Activated CD4-positive, alpha-beta T cell treated with anti-CD3 and anti-CD28 coated beads, Interleukin-2, amount 50 U/mL, for 48 hours (primary cell): Measurements from ENCODE around the gene OR5C1.
A peak's percentile ranks its signal among the peaks of the same experiment; 100 is the strongest.
"Not testable (repeated sequence)": the region's sequence is repeated elsewhere in the genome, so short reads cannot be mapped to it uniquely, and the experiment has no call there.

Source experiments
- DNase-seq, 2 experiments: peaks; one replicate each; pipeline ENCODE4 v3.0.0-alpha.2; 2020

The OR5C1 gene

DNA sequence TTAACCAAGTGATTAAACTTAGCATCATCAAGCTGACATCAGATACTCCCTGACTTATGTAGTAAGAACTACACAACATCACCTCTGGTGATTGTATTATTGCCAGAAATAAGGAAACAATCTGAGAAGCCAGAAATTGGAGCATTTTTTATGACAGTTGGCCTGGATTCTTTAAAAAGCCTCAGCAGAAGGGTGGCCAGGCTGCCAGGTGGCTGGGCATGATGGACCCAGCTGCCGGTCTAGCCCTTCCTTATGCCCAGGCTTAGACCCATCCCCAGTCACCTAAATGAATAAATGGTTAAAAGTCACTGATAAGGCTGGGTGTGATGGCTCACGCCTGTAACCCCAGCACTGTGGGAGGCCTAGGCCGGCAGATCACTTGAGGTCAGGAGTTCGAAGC lies 24.0 kb downstream of the OR5C1 start:
- DNase-seq, result no peak

DNA sequence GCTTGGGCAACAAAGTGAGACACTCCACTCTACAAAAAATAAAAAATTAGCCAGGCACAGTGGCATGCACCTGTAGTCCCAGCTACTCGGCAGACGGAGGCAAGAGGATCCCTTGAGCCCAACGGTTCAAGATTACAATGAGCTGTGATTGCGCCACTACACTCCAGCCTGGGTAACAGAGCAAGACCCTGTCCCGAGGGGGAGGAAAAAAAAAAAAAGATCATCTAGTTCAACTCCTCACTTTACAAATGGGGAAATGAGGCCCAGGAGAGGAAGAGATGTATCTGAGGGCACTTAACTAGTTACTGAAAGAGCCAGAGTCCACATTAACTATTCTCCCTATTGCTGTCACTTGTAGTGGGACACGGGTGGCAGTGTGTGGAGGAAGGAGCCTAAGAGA lies 25.8 kb downstream of the OR5C1 start:
- no peak for DNase-seq

DNA sequence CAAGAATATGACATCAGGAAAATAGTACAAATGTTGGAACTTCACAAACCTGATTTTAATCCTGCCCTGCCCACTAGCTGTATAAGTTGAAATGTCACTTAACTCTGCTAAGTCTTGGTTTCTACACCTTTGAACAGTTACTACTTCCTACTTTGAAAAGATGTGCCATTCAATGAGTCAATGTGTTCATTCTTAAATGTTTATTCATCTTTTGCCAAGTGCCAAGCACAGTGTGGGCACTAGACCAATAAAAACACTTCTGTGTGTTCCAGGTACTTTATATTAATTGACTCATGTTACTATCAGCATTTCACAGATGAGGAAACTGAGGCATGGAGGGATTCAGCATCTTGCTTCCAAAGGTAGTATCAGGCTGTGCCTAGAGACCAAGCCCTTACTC lies 26.8 kb downstream of the OR5C1 start:
- DNase-seq, result no peak

DNA sequence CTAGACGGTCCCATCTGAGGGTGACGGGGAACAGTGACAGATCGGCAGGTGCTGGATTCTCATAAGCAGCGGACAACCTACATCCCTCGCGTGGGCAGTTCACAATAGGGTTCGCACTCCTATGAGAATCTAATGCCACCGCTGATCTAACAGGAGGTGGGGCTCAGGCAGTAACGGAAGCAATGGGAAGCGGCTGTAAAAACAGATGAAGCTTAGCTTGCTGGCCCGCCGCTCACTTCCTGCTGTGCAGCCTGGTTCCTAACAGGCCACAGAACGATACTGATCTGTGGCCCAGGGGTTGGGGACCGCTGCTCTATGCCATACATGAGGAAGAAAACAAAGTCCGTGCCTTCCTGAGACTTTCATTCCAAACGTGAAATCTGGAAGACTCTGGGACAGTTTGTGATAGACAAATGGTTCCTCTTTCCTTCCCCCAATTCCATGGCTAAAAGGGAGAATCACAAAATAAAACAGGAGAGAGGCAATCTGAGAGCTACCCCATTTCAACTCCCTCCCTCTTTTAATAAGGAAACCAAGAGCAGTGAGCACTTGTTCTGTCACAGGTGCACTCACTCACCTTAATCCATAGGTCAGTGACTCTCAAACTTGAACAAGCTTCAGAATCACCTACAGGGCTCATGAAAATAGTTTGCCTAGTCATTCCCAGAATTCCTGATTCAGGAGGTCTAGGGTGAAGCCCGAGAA lies 27.6 kb downstream of the OR5C1 start:
- DNase-seq, result peak; percentile 39 to 53

DNA sequence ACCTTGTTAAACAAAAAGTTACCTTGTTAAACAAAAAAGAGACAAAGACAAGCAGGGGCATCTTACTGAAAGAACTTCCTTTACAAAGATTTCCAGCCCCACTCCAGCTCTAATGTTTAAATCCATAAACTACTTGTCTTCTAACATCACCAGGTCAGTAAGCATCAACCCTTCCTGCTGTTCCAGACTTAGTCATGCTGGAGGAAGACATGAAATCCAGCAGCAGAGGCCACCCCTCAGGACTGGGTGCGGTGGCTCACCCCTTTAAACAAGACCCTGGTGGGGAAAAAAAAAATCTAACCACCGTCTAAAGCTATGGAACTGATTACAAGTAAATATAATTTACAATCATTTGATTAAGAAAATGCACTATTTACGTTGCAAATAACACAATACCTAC lies 30.6 kb downstream of the OR5C1 start:
- no peak for DNase-seq

DNA sequence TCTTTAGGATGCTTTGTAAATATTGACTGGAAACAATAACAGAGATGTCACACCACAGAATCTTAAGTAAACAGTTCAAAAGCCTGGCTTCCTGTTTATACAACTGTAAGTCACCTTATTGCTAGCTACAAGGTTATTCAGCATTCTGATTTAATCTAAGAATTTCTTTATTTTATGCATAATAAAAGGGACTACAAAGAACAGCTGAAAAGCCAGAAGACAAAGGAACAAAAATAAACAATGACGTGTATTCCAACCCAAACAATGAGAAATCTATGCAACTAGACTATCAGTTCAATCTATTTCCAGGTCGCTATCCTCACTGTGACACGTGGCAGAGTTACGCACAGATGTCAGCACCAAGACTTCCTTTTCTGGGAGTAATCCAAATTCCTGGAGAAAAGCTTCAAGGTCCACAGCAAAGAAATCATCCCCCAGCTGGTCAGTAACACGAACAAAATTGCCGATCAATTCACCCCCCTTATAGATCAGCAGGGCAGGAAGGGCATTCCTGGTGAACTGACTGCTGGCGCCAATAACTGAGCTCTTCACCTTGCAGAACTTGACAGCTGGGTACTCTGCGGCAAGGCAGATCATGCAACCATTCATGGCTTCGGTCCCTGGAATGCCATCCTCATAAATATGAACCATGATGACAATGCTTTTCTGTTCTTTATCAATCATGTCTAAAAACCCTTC lies 31.2 kb downstream of the OR5C1 start:
- no peak for DNase-seq

DNA sequence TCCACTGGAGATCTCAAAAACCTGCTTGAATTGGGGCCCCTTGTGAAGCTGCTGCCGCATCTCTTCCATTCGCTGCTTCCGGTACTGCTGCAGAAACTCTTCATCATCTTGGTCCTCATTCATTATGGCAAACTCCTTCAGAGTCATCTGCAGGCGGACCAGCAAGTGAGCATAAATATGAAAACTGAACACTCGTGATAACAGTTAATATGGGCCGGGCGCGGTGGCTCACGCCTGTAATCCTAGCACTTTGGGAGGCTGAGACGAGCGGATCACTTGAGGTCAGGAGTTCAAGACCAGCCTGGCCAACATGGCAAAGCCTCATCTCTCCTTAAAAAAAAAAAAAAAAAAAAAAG lies 31.7 kb downstream of the OR5C1 start:
- no peak for DNase-seq

DNA sequence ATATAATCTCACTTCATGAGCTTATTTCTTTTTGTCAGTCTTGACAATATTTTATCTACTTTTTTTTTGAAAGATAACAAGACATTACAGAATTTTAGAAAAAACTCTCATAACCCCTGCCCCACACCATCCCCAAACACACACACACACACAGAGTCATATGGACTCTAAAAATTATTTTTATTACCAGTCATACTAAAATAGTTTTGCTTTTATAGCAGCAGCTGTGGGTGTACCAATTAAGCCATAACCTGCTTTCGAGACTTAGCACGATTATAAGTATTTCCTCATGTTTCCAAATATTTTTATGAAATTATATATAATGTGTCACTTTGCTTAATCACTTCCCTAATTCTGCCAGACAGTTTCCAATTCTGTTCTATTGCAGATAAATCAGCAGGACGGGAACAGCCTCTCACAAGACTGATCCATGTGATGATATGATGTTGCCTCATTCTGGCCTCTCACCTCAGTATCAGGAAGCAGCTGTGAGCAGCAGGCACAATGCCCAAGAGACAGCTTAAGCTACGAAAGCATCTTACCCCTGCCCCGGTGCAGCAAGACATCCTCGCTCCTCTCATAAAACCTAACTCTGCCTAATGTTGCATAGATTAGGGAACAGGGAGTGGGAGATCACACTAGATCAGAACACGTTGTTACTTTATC lies 32.7 kb downstream of the OR5C1 start:
- no peak for DNase-seq

DNA sequence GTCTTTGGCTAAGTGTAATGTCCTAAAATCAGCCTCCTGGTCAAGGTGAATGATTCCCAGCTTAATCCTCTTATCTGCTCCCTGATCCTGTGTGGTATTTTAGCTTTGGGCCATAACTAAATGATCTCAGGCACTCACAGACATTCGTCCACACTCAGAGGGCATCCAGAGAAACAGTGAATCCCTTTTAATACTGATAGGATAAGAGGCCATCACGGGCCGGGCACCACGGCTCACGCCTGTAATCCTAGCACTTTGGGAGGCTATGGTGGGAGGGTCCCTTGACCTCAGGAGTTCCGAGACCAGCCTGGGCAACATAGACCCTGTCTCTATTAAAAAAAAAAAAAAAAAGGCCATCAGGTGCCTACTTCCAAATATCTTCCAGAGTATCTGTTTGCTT lies 33.3 kb downstream of the OR5C1 start:
- no peak for DNase-seq

DNA sequence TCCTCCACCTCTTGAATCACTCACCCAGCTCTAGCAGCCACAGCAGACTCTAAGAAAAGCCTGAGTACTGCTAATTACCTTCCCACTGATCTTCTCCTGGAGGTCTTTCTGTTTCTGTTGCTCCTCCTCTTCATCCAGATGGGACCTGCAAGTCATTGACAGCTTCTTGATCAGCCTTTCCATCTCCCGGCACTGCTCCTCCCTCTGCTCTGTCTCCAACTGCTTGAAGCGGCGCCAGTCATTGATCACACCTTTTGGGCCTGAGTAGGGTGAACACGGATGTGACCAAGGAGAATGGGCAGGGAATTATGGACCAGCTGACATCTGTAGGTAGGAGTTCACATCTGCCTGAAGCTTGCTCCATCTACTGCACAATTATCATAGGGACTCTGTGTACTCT lies 34.2 kb downstream of the OR5C1 start:
- DNase-seq, result no peak

DNA sequence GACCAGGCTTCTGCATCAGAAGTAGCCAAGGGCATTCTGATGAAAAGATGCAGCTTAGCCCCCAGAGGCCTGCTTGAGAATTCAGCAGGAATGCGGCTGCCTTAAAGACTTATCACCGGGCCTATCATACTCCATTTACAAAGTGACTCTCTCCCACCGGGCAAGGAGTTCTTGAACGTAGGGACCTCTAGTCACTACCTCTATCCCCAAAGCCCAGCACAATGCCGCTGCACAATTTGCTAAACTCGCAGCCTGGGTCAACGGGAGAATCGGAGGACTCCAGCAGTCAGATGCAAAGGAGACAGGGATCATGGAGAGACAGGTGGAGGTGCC lies 39.0 kb downstream of the OR5C1 start:
- DNase-seq, result no peak

DNA sequence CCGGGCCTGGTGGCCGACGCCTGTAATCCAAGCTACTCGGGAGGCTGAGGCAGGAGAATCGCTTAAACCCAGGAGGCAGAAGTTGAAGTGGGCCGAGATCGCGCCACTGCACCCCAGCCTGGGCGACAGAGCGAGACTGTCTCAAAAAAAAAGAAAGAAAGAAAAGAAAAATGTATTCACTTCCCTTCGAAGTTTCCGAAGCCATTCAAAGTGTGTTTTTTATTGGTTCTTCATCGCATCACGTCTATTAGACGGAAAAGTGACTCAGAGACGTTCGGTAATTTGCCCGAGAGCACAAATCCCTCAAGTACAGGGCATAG lies 40.2 kb downstream of the OR5C1 start:
- not testable (repeated sequence) for DNase-seq

DNA sequence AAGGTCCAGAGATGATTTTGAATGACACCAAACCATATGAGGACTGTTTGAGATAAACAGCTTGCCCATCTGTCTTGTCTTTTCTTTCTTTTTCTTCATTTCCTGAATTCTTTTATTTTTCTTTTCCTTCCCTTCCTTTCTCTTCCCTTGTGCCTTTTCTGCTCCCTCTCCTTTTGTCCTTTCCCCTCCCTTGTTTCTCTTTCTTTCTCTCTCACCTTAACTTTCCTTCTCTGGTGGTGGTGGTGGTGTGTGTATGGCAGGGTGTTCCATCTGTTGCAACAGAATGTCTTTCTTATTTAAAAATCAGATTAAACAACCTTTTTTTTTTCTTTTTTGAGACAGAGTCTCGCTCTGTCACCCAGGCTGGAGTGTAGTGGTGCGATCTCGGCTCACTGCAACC lies 43.5 kb downstream of the OR5C1 start:
- DNase-seq, result no peak

DNA sequence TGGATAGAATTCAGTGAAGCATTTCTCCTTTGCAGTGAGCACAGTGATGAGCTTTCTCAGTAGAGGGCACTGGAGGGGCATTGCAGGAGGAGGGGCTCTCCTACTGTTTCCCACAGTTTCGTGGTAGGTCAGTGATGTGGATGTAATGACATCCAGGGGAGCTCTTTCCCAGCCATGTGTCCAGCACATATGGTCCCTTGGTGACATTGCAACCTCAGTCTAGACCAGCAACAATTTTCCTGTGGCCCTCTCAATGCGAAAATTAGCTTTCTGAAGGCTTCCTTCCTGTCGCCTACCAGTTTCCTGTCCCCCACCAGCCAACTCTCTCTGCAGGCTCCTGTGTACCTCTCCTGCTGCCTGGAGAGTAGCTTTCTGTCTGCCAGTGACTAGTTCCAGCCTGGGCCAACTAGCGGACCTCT lies 46.6 kb downstream of the OR5C1 start:
- peak; percentile 13 to 28 for DNase-seq

DNA sequence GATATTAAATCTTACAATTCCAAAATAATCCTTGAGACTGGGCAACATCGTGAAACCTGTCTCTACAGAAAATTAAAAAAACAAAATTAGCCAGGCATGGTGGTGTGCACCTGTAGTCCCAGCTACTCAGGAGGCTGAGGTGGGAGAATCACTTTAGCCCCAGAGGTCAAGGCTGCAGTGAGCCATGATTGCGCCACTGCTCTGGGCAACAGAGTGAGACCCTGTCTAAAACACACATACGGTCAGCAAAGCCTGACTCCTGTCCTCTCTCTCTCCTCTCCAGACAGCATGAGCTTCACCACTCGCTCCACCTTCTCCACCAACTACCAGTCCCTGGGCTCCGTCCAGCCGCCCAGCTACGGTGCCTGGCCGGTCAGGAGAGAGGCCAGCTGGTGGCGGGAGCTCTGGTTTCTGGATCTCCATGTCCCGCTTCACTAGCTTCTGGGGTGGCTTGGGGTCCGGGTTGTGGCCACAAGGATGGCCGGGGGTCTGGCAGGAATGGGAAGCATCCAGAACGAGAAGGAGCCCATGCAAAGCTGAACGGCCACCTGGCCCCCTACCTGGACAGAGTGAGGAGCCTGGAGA lies 48.6 kb downstream of the OR5C1 start:
- no peak for DNase-seq

DNA sequence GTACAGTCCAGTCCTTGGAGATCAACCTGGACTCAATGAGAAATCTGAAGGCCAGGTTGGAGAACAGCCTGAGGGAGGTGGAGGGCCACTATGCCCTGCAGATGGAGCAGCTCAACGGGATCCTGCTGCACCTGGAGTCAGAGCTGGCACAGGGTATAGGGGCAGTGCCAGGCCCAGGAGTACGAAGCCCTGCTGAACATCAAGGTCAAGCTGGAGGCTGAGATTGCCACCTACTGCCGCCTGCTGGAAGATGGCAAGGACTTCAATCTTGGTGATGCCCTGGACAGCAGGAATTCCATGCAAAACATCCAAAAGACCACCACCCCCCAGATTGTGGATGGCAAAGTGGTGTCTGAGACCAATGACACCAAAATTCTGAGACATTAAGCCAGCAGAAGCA lies 49.7 kb downstream of the OR5C1 start:
- DNase-seq, result not testable (repeated sequence)
